ENCODE results near the gene HLA-DPB1.

The HLA-DPB1 gene

GRCh38 chr6:33123181-33123580 lies 47.4 kb downstream of the HLA-DPB1 start:
- TF ChIP-seq CTCF (IDR thresholded peaks at IDR 0.05; ENCODE audit: low read depth, low read length), result no peak
- no peak overlapping the region for H3K4me3 ChIP-seq (ENCODE audit: low read depth, low read length)

DNA sequence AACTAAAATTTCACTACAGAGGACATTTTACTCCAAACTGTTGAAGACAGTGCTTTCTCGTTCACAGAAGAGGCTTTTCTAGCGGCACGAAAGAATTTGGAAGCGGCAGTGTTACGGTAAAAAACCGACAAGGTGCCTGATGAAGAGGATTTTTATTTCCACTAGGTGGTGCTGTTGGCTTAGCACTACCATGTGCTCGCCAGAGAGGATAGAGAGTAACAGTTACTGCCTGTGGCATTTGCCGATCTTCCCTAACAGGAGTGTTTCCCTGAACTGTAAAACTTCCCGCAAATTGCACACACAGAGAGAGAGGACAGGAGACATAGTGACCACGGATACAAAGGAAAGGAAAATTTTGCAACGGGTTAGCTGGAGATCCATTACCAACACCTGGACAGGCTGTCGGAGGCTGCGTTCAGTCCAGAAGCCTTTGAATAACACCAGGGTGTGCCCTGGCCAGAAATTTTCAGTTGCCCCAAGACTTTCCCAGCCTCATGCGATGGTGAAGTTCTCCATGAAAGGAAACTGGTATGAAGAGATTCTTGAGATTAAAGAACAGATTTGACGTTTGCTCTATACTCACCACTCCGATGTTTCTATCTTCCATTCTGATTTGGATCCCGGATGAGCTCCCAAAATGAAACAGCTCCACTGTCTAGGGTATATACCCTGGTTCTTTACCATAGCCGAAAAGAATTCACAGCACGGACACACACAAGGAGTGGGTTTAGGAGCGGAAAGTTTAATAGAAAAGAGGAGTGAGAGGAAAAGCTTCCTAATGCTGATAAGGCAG lies 48.1 kb downstream of the HLA-DPB1 start:
- TF ChIP-seq CTCF (IDR thresholded peaks at IDR 0.05; ENCODE audit: low read depth, low read length), result peak; percentile 51
- H3K4me3 ChIP-seq (ENCODE audit: low read depth, low read length), result no peak overlapping the region

GRCh38 chr6:33124525-33124901 lies 48.7 kb downstream of the HLA-DPB1 start:
- TF ChIP-seq CTCF (IDR thresholded peaks at IDR 0.05; ENCODE audit: low read depth, low read length), result no peak
- no peak overlapping the region for H3K4me3 ChIP-seq (ENCODE audit: low read depth, low read length)

- no peak overlapping the region for H3K4me3 ChIP-seq (ENCODE audit: low read depth, low read length)
- TF ChIP-seq CTCF (IDR thresholded peaks at IDR 0.05; ENCODE audit: low read depth, low read length), result no peak
These were observed 49.2 kb downstream of the HLA-DPB1 start for GRCh38 chr6:33124947-33125346.

- TF ChIP-seq CTCF (IDR thresholded peaks at IDR 0.05; ENCODE audit: low read depth, low read length), result peak; percentile 60
- no peak overlapping the region for H3K4me3 ChIP-seq (ENCODE audit: low read depth, low read length)
These were observed 50.4 kb downstream of the HLA-DPB1 start for GRCh38 chr6:33126101-33126714.

- H3K4me3 ChIP-seq (ENCODE audit: low read depth, low read length), result no peak overlapping the region
- TF ChIP-seq CTCF (IDR thresholded peaks at IDR 0.05; ENCODE audit: low read depth, low read length), result no peak
These were observed 52.5 kb downstream of the HLA-DPB1 start for GRCh38 chr6:33128318-33128717.

- TF ChIP-seq CTCF (IDR thresholded peaks at IDR 0.05; ENCODE audit: low read depth, low read length), result no peak
- no peak overlapping the region for H3K4me3 ChIP-seq (ENCODE audit: low read depth, low read length)
These were observed 56.3 kb downstream of the HLA-DPB1 start for GRCh38 chr6:33132081-33132524.

All from WI38 (cell line).